ENCODE results near the gene TAC4.

Gene TAC4

DNA sequence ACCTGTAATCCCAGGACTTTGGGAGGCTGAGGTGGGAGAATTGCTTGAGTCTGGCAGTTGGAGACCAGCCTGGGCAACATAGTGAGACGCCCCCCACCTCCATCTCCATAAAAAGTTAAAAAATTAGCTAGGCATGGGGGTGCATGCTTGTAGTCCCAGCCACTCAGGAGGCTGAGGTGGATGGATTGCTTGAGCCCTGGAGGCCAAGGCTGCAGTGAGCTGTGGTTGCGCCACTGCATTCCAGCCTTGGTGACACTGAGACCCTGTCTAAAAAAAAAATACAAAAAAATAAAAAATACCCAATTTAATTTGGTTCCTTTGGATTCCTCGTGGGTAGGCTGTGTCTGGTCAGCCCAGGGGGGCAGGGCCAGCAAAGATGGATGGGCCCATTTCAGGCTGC is 26.1 kb upstream of the TAC4 start:
- TF ChIP-seq POLR2AphosphoS5 (IDR thresholded peaks at IDR 0.05; ENCODE audit: low read depth, low read length) (no peak), PAX5 (IDR thresholded peaks at IDR 0.05; ENCODE audit: insufficient read depth, low read length, severe bottlenecking) (no peak), TAF1 (IDR thresholded peaks at IDR 0.05; ENCODE audit: low read depth, low read length) (no peak), SPI1 (IDR thresholded peaks at IDR 0.05; ENCODE audit: low read depth, low read length) (no peak), POU2F2 (IDR thresholded peaks at IDR 0.05; ENCODE audit: low read depth, low read length) (no peak), POLR2A (IDR thresholded peaks at IDR 0.05; ENCODE audit: low read depth, low read length) (no peak)
- no peak for FAIRE-seq
- DNase-seq (ENCODE audit: insufficient read length, low spot score) = no peak

DNA sequence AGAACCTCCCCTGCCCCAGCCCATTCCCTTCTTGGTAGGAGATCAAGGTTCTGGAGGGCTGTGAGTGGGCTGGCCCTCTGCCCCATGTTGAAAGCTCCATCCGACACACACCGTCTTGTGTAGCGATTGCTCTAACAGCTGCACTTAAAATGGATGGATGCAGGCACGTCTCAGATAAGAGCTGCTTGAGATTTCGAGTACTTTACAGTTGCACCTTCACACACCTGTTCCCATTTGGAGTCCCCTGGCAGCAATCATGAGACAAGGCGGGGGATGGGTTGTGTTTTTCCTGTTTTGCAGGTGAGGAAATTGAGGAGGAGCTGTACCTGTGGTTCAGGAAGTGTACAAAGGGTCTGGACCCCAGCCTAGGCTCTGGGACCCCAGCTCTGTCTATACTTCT is 25.6 kb upstream of the TAC4 start:
- DNase-seq (ENCODE audit: insufficient read length, low spot score) = no peak
- TF ChIP-seq POLR2A (IDR thresholded peaks at IDR 0.05; ENCODE audit: low read depth, low read length) (no peak), PAX5 (IDR thresholded peaks at IDR 0.05; ENCODE audit: insufficient read depth, low read length, severe bottlenecking) (no peak), SPI1 (IDR thresholded peaks at IDR 0.05; ENCODE audit: low read depth, low read length) (no peak), POU2F2 (IDR thresholded peaks at IDR 0.05; ENCODE audit: low read depth, low read length) (no peak), POLR2AphosphoS5 (IDR thresholded peaks at IDR 0.05; ENCODE audit: low read depth, low read length) (no peak), TAF1 (IDR thresholded peaks at IDR 0.05; ENCODE audit: low read depth, low read length) (no peak)
- no peak for FAIRE-seq

DNA sequence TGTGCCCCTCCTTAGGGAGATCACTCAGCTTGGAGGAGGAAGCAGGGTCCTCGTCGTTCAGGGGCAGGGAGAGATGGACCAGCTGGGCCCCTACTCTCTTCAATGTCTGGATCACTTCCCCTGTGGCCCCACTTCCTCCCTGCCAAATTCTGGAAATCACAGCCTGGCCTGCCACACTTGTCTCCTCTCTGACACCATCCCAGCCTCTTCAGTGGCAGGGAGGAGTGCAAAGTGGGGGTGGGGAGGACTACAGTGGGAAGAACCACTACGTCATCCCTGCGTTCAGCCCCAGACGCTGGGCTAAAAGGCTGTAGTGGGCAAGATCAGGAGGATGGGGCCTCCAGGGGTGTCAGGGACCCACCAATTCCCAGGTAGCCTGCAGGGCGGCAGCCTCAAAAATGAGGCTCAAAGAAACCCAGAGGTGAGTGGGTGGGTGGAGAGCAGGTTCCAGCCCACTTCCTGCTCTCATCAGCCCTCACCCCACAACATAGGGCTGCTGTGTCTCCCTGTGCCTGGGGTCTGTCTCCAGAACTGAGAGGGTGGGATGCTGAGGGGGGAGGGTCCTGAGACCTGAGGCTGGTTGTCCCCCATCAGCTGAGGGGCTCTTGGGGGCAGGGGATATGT is 25.0 kb upstream of the TAC4 start:
- TF ChIP-seq TAF1 (IDR thresholded peaks at IDR 0.05; ENCODE audit: low read depth, low read length) = no peak
- 0 out of 2 replicates have a peak, but pooled peaks have one; percentile 5 for TF ChIP-seq SPI1 (IDR thresholded peaks at IDR 0.05; ENCODE audit: low read depth, low read length)
- FAIRE-seq = no peak
- DNase-seq (ENCODE audit: insufficient read length, low spot score) = no peak

DNA sequence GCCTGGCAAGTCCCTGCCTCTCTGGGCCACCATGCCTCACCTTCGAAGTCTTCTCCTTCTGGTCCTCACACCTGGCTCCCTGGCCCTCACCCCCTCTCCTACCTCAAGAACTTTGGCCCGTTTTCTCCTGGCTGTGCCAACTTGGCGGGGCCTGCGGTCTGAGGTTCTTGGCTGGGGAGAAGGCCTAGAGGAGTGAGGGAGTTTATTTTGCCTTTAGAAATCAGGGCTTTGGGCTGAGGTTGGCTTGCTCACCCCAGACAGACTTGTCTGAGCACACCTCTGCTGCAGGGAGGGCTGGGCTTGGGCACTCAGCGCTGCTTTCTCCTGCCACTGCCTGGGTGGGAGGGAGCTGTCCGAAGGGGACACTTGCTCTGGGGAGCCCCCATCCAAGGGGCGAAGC is 23.3 kb upstream of the TAC4 start:
- FAIRE-seq = no peak
- DNase-seq (ENCODE audit: insufficient read length, low spot score) = no peak
- TF ChIP-seq TAF1 (IDR thresholded peaks at IDR 0.05; ENCODE audit: low read depth, low read length) (no peak), POLR2AphosphoS5 (IDR thresholded peaks at IDR 0.05; ENCODE audit: low read depth, low read length) (no peak), PAX5 (IDR thresholded peaks at IDR 0.05; ENCODE audit: insufficient read depth, low read length, severe bottlenecking) (no peak), POU2F2 (IDR thresholded peaks at IDR 0.05; ENCODE audit: low read depth, low read length) (no peak), SPI1 (IDR thresholded peaks at IDR 0.05; ENCODE audit: low read depth, low read length) (no peak), POLR2A (IDR thresholded peaks at IDR 0.05; ENCODE audit: low read depth, low read length) (no peak)

DNA sequence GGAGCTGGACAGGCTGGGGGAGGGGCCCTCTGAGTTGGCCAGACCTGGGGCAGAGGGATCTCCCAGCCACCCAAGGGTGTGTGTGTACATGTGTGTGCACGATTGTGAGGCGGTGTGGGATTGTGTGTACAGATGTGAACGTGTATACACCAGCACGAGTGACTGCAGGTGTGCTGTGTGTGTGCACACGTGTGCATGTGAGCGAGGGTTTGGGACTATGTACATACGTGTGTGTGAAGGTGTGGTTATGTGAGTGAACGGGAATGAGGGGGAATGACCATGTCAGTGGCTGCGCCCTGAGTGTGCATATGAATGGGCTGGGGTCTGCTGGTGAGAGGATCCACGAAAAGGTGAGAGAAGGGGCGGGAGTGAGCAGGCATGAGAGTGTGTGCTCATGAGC is 22.4 kb upstream of the TAC4 start:
- FAIRE-seq (no peak), DNase-seq (ENCODE audit: insufficient read length, low spot score) (no peak)
- no peak for TF ChIP-seq POU2F2 (IDR thresholded peaks at IDR 0.05; ENCODE audit: low read depth, low read length)
- no peak for TF ChIP-seq SPI1 (IDR thresholded peaks at IDR 0.05; ENCODE audit: low read depth, low read length)
- no peak for TF ChIP-seq TAF1 (IDR thresholded peaks at IDR 0.05; ENCODE audit: low read depth, low read length)
- TF ChIP-seq POLR2A (IDR thresholded peaks at IDR 0.05; ENCODE audit: low read depth, low read length) = no peak
- TF ChIP-seq PAX5 (IDR thresholded peaks at IDR 0.05; ENCODE audit: insufficient read depth, low read length, severe bottlenecking) = no peak
- no peak for TF ChIP-seq POLR2AphosphoS5 (IDR thresholded peaks at IDR 0.05; ENCODE audit: low read depth, low read length)

DNA sequence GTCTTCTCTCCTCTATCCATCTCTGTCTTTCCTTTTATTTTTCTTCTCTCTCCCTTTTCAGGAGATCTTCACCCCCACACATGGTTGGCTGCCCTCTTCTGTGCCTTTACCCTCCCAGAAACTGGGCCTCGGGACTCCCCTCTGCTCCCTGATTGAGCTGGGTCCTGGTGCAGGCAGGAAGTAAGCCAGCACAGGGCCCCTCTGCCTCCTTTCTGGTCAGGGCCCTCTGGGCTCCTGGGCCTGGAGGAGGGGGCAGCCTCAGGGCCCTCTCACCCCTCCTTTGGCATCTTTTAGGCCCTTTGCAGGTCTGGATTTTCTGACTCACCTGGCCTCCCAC is 21.1 kb upstream of the TAC4 start:
- no peak for FAIRE-seq
- TF ChIP-seq PAX5 (IDR thresholded peaks at IDR 0.05; ENCODE audit: insufficient read depth, low read length, severe bottlenecking) = no peak
- no peak for TF ChIP-seq POLR2A (IDR thresholded peaks at IDR 0.05; ENCODE audit: low read depth, low read length)
- no peak for TF ChIP-seq SPI1 (IDR thresholded peaks at IDR 0.05; ENCODE audit: low read depth, low read length)
- no peak for TF ChIP-seq POLR2AphosphoS5 (IDR thresholded peaks at IDR 0.05; ENCODE audit: low read depth, low read length)
- no peak for TF ChIP-seq POU2F2 (IDR thresholded peaks at IDR 0.05; ENCODE audit: low read depth, low read length)
- no peak for DNase-seq (ENCODE audit: insufficient read length, low spot score)

DNA sequence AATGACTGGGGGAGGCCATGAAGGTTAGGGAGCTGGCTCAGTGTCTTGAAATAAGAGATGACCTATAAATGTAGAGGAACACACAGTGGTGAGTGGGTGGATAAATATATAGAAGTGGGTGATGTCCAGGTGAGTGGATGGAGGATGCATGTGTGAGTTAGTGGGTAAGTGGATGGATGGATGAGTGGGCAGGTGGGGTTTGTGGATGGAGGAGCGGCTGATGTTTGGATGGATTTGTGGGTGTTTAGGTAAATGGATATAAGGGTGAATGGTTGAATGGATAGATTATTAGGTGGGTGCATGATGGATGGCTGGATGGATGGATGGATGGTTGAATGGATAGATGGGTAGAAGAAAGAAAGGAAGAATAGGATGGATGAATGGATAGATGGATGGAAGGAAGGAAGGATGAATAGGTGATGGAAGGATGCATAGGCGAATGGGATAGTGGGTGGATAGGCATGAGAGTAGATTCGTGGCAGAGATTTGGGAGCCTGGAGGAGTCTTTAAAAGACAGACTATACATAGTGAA is 19.1 kb upstream of the TAC4 start:
- TF ChIP-seq TAF1 (IDR thresholded peaks at IDR 0.05; ENCODE audit: low read depth, low read length) (no peak), SPI1 (IDR thresholded peaks at IDR 0.05; ENCODE audit: low read depth, low read length) (no peak), PAX5 (IDR thresholded peaks at IDR 0.05; ENCODE audit: insufficient read depth, low read length, severe bottlenecking) (no peak)
- DNase-seq (ENCODE audit: insufficient read length, low spot score) (no peak), FAIRE-seq (no peak)

DNA sequence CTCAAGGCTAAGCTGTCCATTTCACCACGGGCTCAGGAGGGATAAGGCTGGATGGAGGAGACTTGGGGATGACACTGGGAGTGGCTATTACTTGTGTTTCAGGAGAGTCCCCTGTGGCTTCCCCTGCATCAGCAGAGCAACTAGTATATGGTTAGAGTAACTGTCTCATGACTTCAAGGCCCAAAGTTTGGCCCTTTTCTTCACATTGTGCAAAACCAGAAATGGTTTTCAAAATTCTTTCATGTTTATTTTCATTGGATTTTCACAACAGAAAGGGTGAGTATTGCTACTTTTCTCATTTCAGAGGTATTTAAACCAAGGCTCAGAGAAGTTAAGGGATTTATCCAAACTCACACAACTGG is 18.1 kb upstream of the TAC4 start:
- DNase-seq (ENCODE audit: insufficient read length, low spot score) (no peak), FAIRE-seq (no peak)
- TF ChIP-seq SPI1 (IDR thresholded peaks at IDR 0.05; ENCODE audit: low read depth, low read length) = no peak
- no peak for TF ChIP-seq TAF1 (IDR thresholded peaks at IDR 0.05; ENCODE audit: low read depth, low read length)
- TF ChIP-seq POLR2A (IDR thresholded peaks at IDR 0.05; ENCODE audit: low read depth, low read length) = no peak

DNA sequence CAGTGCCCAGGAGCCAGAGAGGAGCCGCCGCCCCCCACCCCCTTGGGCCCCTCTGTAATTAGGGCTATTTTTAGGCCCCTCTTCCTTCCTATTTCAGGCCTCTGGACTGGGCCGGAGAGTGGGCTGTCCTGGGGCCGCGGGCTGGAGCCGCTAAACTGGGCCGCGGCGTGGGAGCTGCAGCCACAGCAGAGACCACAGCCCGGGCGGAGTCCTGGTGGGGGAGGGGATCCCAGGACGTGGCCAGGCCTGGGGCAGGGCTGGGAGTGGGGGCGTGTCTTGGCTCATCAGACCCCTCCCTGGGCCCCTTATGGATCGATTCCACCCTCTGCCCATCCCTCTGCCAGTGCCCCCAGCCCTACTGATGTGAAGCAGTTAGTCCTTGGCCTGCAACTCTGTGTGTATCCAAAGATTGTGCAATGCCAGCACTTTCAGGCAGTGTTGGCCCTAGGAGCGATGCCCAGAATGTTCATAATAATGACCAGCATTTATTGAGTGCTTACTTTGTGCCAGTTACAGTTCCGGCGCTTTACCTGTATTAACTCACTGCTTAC is 15.0 kb upstream of the TAC4 start:
- TF ChIP-seq POLR2AphosphoS5 (IDR thresholded peaks at IDR 0.05; ENCODE audit: low read depth, low read length) (no peak), POLR2A (IDR thresholded peaks at IDR 0.05; ENCODE audit: low read depth, low read length) (no peak), POU2F2 (IDR thresholded peaks at IDR 0.05; ENCODE audit: low read depth, low read length) (no peak), PAX5 (IDR thresholded peaks at IDR 0.05; ENCODE audit: insufficient read depth, low read length, severe bottlenecking) (no peak), TAF1 (IDR thresholded peaks at IDR 0.05; ENCODE audit: low read depth, low read length) (no peak), SPI1 (IDR thresholded peaks at IDR 0.05; ENCODE audit: low read depth, low read length) (no peak)
- FAIRE-seq (no peak), DNase-seq (ENCODE audit: insufficient read length, low spot score) (no peak)

DNA sequence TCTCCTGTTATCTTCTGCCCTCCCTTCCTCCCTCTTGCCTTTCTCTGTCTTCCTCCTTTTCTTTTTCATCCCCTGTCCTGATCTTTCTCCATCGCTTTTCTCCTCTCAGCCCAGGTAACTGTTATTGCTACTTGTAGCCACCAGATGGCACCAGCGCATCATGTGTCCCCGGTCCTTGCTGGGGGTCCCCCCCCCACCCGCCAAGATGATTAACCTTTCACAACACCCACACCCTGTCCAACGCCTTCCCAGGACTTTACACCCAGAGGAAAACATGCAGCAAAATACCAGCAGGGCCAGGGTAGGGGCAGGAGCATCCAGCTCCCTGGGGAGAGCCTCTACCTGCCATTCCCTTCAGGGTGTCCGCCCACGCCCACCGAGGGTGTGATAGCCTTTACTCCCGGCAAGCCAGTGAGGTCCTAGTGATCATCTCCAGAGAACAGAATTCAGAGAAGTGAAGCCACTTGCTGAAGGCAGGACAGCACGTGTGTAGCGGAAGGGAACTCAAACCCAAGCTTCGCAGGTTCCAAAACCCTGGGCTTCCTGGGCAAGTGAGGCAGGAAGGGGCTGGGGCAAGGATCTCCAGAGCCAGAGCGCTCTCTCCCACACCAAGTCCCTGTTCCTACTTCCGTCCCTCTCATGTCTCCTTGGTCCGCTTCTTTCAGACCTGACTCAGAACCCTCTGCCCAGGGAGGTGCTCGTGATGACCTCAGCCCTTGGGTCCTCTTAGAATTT is 13.4 kb upstream of the TAC4 start:
- FAIRE-seq (peak; percentile 77), DNase-seq (ENCODE audit: insufficient read length, low spot score) (peak; percentile 75)
- TF ChIP-seq POLR2AphosphoS5 (IDR thresholded peaks at IDR 0.05; ENCODE audit: low read depth, low read length) (no peak), POU2F2 (IDR thresholded peaks at IDR 0.05; ENCODE audit: low read depth, low read length) (no peak), TAF1 (IDR thresholded peaks at IDR 0.05; ENCODE audit: low read depth, low read length) (no peak), POLR2A (IDR thresholded peaks at IDR 0.05; ENCODE audit: low read depth, low read length) (no peak)

All from GM12891 (cell line).